Skeletal muscle tissue (tissue), 4 donors: ENCODE data around the gene METTL26. TPM values are rescaled to one million over a fixed set of nuclear protein-coding genes. Genes with fewer than 3 reads are reported as not detected.

Experiments used
- H3K27ac ChIP-seq: one replicate; pipeline ENCODE4 v1.7.0; 2013; ENCODE audit warnings: mild to moderate bottlenecking, low read depth, low read length, inconsistent platforms
- H3K27me3 ChIP-seq, 3 donors: one replicate each; pipeline ENCODE4 v1.7.0; 2013; ENCODE audit warnings: low read length in 3 of 3; ENCODE audit not compliant: control insufficient read depth in 3 of 3, insufficient read depth in 3 of 3
- H3K36me3 ChIP-seq, 3 donors: one replicate each; pipeline ENCODE4 v1.7.0; 2013; ENCODE audit warnings: low read length in 3 of 3; ENCODE audit not compliant: control insufficient read depth in 3 of 3, insufficient read depth in 3 of 3
- H3K4me1 ChIP-seq, 3 donors: one replicate each; pipeline ENCODE4 v1.7.0; 2013; ENCODE audit warnings: low read length in 3 of 3, mild to moderate bottlenecking in 3 of 3; ENCODE audit not compliant: control insufficient read depth in 3 of 3, insufficient read depth in 3 of 3
- H3K4me3 ChIP-seq, 3 donors: one replicate each; pipeline ENCODE4 v1.7.0; 2013; ENCODE audit warnings: low read length in 3 of 3
- H3K9ac ChIP-seq, 3 donors: one replicate each; pipeline ENCODE4 v1.7.0; 2013; ENCODE audit warnings: low read length in 3 of 3, mild to moderate bottlenecking in 3 of 3, moderate library complexity in 2 of 3, low read depth in 1 of 3
- H3K9me3 ChIP-seq, 3 donors: one replicate each; pipeline ENCODE4 v1.7.0; 2013; ENCODE audit warnings: low read length in 3 of 3; ENCODE audit not compliant: control insufficient read depth in 3 of 3
- total RNA-seq: library from RNA; depleted of rRNA; stranded (reverse); fragments of >200 nt; gene quantifications from one replicate; pipeline ENCODE4 v1.2.3, GENCODE V29; 2014
- donor health status: Osteomylitis.

Gene METTL26
- total RNA-seq, 1 donor from 2014 or later, result 32.4 TPM

DNA sequence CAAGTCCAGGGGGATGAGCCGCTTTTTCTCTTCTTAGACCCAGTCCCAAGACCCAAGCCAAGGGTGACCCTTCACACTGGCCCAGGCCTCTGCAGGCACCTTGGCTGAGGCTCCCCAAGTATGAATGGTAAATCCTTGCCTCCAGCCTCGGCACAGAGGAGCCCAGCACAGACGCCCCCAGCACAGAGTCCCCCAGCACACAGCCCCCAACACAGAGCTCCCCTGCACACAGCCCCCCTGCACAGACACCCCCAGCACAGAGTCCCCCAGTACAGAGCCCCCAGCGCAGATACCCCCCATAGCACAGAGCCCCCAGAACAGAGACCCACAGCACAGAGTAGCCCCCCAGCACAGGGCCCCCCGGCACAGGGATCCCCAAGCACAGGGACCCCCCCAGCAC lies 4.5 kb upstream of the METTL26 start:
- Histone ChIP-seq H3K4me1 (peaks cover 27 to 44% (median 43%) of the 10 kb centered on the region in 3 donors), H3K9me3 (no peaks in the 10 kb centered on the region), H3K27me3 (no peaks in the 10 kb centered on the region), H3K4me3 (peak overlapping the region in 2 of 3 donors; percentile 35 to 82), H3K9ac (peak overlapping the region in 2 of 3 donors; percentile 50 to 99), H3K36me3 (peaks cover 0 to 7% (median 2%) of the 10 kb centered on the region in 3 donors), H3K27ac (peak overlapping the region; percentile 83)

DNA sequence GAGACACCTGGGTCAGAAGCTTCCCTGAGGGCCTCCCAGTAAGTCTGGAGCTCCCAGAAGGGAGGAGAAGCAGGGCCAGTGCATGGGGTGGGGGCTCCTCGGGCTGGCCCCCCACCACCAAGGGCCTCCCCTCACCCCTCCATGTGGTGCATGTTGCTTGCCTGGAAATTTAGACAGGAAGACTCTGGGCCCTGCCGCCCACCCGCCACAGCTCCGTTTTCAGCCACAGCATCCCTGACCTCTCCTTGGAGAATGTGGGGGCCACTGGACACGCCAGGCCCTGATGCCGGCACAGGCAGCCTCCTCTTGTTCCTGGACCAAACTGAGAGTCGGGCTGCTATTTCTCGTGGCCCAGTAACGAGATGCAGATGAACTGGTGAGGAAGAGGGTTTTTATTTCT lies 2.7 kb upstream of the METTL26 start:
- H3K27ac ChIP-seq, result no peak overlapping the region
- peaks cover 5 to 9% (median 6%) of the 10 kb centered on the region in 3 donors for H3K36me3 ChIP-seq
- no peaks in the 10 kb centered on the region for H3K27me3 ChIP-seq
- H3K4me1 ChIP-seq, result peaks cover 32 to 45% (median 44%) of the 10 kb centered on the region in 3 donors
- H3K4me3 ChIP-seq, result no peak overlapping the region
- H3K9me3 ChIP-seq, result no peaks in the 10 kb centered on the region
- H3K9ac ChIP-seq, result peak overlapping the region in 2 of 3 donors; percentile 14 to 57

DNA sequence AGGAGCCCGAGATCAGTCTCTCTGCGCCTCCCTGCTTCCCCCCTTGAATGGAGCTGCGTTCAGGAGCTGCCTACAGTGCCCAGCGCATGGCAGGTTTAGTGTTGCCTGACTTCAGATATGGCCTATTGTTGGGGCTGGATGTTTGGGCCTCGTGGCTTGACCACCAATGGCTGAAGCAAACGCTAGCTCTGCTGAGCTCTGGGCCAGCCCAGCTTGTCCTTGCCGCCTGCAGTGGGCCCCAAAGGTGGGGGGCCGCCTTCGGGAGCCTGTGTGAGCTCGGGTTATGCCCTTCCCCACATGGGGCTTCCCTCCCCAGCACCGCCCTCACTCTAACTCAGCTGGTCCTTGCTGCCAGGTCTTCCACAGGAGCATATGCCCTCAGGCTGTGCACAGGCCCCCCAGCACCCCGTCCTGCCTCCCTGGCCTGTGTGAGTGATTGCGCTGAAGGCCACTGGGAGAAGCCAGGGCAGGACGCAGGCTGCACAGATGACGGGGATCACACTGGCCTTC lies 2.0 kb upstream of the METTL26 start:
- H3K27me3 ChIP-seq, result no peaks in the 10 kb centered on the region
- peak overlapping the region in 2 of 3 donors; percentile 64 to 70 for H3K4me3 ChIP-seq
- peaks cover 6 to 10% (median 8%) of the 10 kb centered on the region in 3 donors for H3K36me3 ChIP-seq
- H3K4me1 ChIP-seq, result peaks cover 31 to 39% (median 38%) of the 10 kb centered on the region in 3 donors
- H3K27ac ChIP-seq, result peak overlapping the region; percentile 64
- peak overlapping the region; percentile 50 to 88 (median 74) for H3K9ac ChIP-seq
- H3K9me3 ChIP-seq, result no peaks in the 10 kb centered on the region

DNA sequence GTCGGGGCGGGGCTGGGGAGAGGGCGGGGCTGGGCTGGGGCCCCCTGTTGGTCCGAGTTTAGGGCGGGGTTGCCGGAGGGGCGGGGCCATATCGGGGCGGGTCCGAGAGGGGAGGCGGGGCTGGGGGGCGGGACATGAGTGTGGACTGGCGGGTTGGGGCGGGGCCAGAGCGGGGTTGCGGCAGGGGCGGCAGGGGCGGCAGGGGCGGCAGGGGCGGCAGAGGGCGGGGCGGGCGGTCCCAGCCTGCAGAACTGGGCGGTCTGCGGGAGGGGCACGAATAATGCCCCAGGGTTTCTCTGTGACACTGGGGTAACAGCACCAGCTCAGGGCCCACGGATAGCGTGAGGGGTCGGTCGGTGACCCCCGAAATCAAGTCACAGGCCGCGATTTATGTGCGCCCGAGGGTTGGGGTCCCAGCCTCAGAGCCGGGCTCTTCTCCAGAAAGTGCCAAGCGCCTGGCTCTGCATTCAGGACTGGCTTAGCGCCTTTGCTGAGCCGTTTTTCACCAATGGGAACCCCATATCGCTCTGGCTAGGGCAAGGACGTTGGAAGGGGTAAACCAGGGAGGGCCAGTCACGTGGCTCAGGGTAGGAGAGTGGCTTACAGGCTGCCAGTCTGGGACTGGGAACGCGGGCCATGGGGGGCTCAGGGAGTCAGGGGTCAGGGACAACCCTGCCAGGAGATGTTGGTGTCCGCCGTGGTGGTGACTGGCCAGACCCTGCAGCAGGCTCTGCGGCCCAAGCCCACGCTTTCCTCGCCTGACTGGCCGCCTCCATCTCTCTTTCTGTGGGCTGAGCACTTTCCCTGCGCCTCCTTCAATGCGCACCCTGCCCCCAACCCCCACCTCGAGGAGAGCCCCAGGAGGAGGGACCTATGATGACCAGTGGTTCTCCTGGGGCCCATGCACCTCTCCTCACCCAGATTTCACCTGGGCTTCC lies 1.2 kb upstream of the METTL26 start:
- peak overlapping the region; percentile 95 for H3K27ac ChIP-seq
- H3K27me3 ChIP-seq, result no peaks in the 10 kb centered on the region
- H3K9me3 ChIP-seq, result no peaks in the 10 kb centered on the region
- H3K36me3 ChIP-seq, result peaks cover 6 to 8% (median 7%) of the 10 kb centered on the region in 3 donors
- peak overlapping the region; percentile 74 to 97 (median 81) for H3K9ac ChIP-seq
- H3K4me1 ChIP-seq, result peaks cover 23 to 31% (median 31%) of the 10 kb centered on the region in 3 donors
- peak overlapping the region; percentile 93 to 96 (median 95) for H3K4me3 ChIP-seq

DNA sequence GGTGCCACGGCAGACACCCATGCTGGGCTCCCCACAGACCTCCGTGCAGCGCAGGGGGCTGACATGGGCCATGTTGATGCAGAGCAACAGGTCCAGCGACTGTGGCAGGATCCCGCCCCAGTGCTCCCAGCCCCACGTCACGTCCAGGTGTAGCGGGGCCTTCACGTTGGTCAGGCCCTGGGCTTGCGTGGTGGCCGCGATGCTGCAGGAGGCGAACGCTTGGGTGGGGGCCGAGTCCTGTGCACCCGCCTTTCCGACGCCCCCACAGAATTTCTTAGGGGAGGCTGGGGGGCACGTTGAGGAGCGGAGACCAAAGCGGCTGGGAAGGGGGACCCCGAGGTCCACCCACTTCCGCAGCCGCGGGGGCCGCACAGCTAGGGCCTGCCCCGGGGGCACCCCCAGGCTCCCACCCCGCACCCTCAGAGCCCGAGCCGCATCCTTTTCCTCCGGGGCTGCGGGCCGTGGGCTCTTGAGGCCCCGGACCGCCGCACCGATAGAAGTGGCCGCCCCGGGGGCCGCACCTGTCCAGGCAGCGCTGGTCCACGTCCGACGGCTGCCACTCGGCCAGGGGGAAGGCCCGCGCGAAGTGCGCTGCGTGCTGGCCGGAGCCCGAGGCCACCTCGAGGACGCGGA lies 416 bp downstream of the METTL26 start:
- Histone ChIP-seq H3K9ac (peak overlapping the region; percentile 61 to 97 (median 81)), H3K27ac (no peak overlapping the region), H3K27me3 (no peaks in the 10 kb centered on the region), H3K36me3 (peaks cover 6 to 8% (median 7%) of the 10 kb centered on the region in 3 donors), H3K4me3 (peak overlapping the region; percentile 93 to 96 (median 95)), H3K9me3 (no peaks in the 10 kb centered on the region), H3K4me1 (peaks cover 20 to 34% (median 32%) of the 10 kb centered on the region in 3 donors)

DNA sequence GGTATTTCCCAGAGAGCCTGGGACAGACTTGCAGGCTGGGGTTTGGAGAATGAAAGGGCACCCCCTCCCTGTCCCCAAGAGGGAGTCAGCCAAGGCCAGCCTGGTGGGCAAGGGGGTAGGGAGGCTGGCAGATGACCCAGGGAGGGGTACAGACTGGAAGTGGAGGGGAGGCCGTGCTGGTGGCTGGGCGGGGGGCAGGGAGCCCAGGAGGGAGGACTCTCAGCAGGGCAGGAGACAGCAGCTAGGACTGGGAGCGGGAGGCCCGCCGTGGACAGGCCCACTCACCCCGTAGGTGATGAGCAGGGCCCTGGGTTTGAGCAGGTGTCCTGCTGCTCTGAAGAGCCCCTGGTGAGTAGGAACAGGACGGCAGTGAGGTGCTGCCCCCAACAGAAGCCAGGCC lies 1.1 kb downstream of the METTL26 start:
- peaks cover 24 to 37% (median 36%) of the 10 kb centered on the region in 3 donors for H3K4me1 ChIP-seq
- H3K4me3 ChIP-seq, result peak overlapping the region in 1 of 3 donors; percentile 96
- peaks cover 6 to 8% (median 7%) of the 10 kb centered on the region in 3 donors for H3K36me3 ChIP-seq
- H3K9ac ChIP-seq, result peak overlapping the region in 1 of 3 donors; percentile 97
- H3K27me3 ChIP-seq, result no peaks in the 10 kb centered on the region
- H3K27ac ChIP-seq, result no peak overlapping the region
- H3K9me3 ChIP-seq, result no peaks in the 10 kb centered on the region

DNA sequence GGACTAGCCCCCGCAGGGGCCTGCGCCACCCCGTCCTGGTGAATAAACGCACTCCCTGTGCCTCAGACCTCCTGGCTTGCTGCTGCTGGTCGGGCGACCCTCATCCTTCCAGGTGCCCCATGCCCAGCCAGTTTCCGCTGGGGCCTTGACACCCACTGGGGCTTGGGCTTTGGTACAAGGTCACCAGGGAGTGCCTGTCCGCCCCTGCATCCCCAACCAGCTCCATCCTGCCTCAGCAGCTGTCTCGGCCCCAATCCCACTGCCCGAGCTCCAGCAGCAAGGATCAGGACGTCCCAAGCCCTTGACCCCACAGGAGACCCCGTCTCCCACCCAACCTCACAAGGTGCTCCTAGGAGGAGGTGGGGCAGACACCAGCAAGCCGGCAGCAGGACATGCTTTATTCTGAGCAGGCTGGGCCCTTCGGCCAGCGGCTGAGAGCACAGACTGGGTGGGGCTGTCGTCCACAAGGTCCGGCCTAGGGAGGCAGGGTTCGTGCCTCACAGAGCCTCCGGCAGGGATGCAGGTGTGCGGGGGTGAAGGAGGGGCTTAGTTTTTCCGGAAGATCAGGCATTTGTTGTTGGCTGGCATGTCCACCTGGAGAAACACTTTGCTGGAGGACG lies 1.9 kb downstream of the METTL26 start:
- H3K9ac ChIP-seq, result no peak overlapping the region
- no peak overlapping the region for H3K27ac ChIP-seq
- no peaks in the 10 kb centered on the region for H3K9me3 ChIP-seq
- no peak overlapping the region for H3K4me3 ChIP-seq
- H3K27me3 ChIP-seq, result no peaks in the 10 kb centered on the region
- H3K36me3 ChIP-seq, result peaks cover 6 to 8% (median 7%) of the 10 kb centered on the region in 3 donors
- H3K4me1 ChIP-seq, result peaks cover 28 to 43% (median 41%) of the 10 kb centered on the region in 3 donors

DNA sequence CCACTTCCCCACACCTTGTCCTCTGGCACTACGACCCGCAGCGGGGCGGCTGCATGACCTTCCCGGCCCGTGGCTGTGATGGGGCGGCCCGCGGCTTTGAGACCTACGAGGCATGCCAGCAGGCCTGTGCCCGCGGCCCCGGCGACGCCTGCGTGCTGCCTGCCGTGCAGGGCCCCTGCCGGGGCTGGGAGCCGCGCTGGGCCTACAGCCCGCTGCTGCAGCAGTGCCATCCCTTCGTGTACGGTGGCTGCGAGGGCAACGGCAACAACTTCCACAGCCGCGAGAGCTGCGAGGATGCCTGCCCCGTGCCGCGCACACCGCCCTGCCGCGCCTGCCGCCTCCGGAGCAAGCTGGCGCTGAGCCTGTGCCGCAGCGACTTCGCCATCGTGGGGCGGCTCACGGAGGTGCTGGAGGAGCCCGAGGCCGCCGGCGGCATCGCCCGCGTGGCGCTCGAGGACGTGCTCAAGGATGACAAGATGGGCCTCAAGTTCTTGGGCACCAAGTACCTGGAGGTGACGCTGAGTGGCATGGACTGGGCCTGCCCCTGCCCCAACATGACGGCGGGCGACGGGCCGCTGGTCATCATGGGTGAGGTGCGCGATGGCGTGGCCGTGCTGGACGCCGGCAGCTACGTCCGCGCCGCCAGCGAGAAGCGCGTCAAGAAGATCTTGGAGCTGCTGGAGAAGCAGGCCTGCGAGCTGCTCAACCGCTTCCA lies 2.6 kb downstream of the METTL26 start:
- Histone ChIP-seq H3K27me3 (no peaks in the 10 kb centered on the region), H3K4me1 (peaks cover 30 to 43% (median 41%) of the 10 kb centered on the region in 3 donors), H3K9me3 (no peaks in the 10 kb centered on the region), H3K27ac (no peak overlapping the region), H3K36me3 (peaks cover 10 to 13% (median 11%) of the 10 kb centered on the region in 3 donors), H3K9ac (no peak overlapping the region), H3K4me3 (no peak overlapping the region)
